Measurements from ENCODE around the gene TBL1X. TPM values are rescaled to one million over a fixed set of nuclear protein-coding genes. Genes with fewer than 3 reads are reported as not detected.

Gene TBL1X
- total and polyA plus RNA-seq, 10 of the 15 experiments (the other 5 are each of a cell fraction or from before 2014, with no cell fraction given) = 4.4 to 26.3 (median 10.6) TPM

- in situ Hi-C loops (cut with MboI) = no loop called here
- FAIRE-seq (no peak), ATAC-seq (no peak), DNase-seq (ENCODE audit: low read depth, low spot score) (no peak)
- POLR2A ChIA-PET = no interaction called here
- no peaks in the 10 kb centered on the region for H3K27me3 ChIP-seq (replicated peaks in 1 of 2; ENCODE audit: control insufficient read depth in 2 of 2, insufficient read depth in 2 of 2, low read length in 1 of 2)
- CTCF ChIA-PET = no interaction called here
- no peak for TF ChIP-seq NFXL1 (IDR thresholded peaks at IDR 0.05; ENCODE audit: borderline replicate concordance)
- no peak for TF ChIP-seq RFX5 (IDR thresholded peaks at IDR 0.05; ENCODE audit: low read depth, low read length)
- no peak for TF ChIP-seq IRF5 (IDR thresholded peaks at IDR 0.05; ENCODE audit: borderline replicate concordance)
- no peak for TF ChIP-seq CEBPB (IDR thresholded peaks at IDR 0.05; ENCODE audit: borderline replicate concordance in 1 of 2, low read depth in 2 of 2, low read length in 2 of 2)
- TF ChIP-seq POLR2A (IDR thresholded peaks at IDR 0.05; ENCODE audit: low read depth, low read length) = no peak
- no peak for TF ChIP-seq STAT1 (conservative IDR thresholded peaks at IDR 0.05)
- TF ChIP-seq NR2C1 (IDR thresholded peaks at IDR 0.05) = no peak
- no peak for TF ChIP-seq ZBTB40 (IDR thresholded peaks at IDR 0.05; ENCODE audit: borderline replicate concordance)
- H3K79me2 ChIP-seq (ENCODE audit: control insufficient read depth, insufficient read depth, low read length) = no peaks in the 10 kb centered on the region
- SMC1A ChIA-PET (ENCODE audit: uncharacterized antibody, unreplicated experiment) = interaction anchor here (1.3 kb wide), 1 partner anchor 10 kb away, joined by 4 read pairs; no protein-coding TSS in a partner anchor
- no peaks in the 10 kb centered on the region for H3K36me3 ChIP-seq (ENCODE audit: control insufficient read depth in 2 of 2, insufficient read depth in 2 of 2, low read length in 1 of 2)
- no peak overlapping the region for H2AFZ ChIP-seq (ENCODE audit: control insufficient read depth, low read depth, low read length)
- BruUV-seq (replicated peaks) = no TSS peak
- no peak overlapping the region for H3K4me2 ChIP-seq (ENCODE audit: control insufficient read depth, insufficient read depth)
- intact Hi-C loops (cut with micrococcal nuclease; ENCODE audit: unreplicated experiment) = no loop called here
- no peaks in the 10 kb centered on the region for H4K20me1 ChIP-seq (ENCODE audit: control insufficient read depth, insufficient read depth)
- 53% methylated on average over 5 of the region's 5 CpGs for WGBS (ENCODE audit: insufficient coverage, insufficient replicate concordance, low lambda C conversion rate, missing lambda C conversion rate)
- RAD21 ChIA-PET (ENCODE audit: unreplicated experiment) = no interaction called here
- no peak overlapping the region for H3K27ac ChIP-seq (ENCODE audit: control insufficient read depth, insufficient read depth)
- no peaks in the 10 kb centered on the region for H3K9me3 ChIP-seq (replicated peaks; ENCODE audit: control insufficient read depth, insufficient read depth, low read length)
- no peak overlapping the region for H3K9ac ChIP-seq (ENCODE audit: control insufficient read depth, insufficient read depth, low read length)
- no peaks in the 10 kb centered on the region for H3K4me1 ChIP-seq (ENCODE audit: control insufficient read depth, insufficient read depth, low read length)
- no peak overlapping the region for H3K4me3 ChIP-seq
Measured at GRCh38 chrX:9539605-9540387, 74.9 kb downstream of the TBL1X start.

Measured in GM12878 (cell line).